ENCODE results near the gene DNMT3A.

- no peak for TF ChIP-seq POLR2AphosphoS5 (IDR thresholded peaks at IDR 0.05; ENCODE audit: low read depth, low read length)
- TF ChIP-seq SIN3A (IDR thresholded peaks at IDR 0.05; ENCODE audit: borderline replicate concordance, insufficient read depth, low read length): no peak
- no peak for TF ChIP-seq REST (IDR thresholded peaks at IDR 0.05; ENCODE audit: insufficient read depth in 1 of 2, low read depth in 2 of 2, low read length in 2 of 2)
Observed at GRCh38 chr2:25336383-25336841, 5.3 kb downstream of the DNMT3A start.
